HG02840 (cell line): ENCODE results near the gene ZNF281.
"Not testable (repeated sequence)": the region's sequence is repeated elsewhere in the genome, so short reads cannot be mapped to it uniquely, and the experiment has no call there.

Source experiments
- ATAC-seq: cut with Tn5 transposase; IDR thresholded peaks from one replicate; pipeline ENCODE4 v1.9.1; 2021; ENCODE audit warnings: mild to moderate bottlenecking, moderate library complexity, moderate number of reproducible peaks; ENCODE audit not compliant: unreplicated experiment, low FRiP score

Gene ZNF281, protein sequence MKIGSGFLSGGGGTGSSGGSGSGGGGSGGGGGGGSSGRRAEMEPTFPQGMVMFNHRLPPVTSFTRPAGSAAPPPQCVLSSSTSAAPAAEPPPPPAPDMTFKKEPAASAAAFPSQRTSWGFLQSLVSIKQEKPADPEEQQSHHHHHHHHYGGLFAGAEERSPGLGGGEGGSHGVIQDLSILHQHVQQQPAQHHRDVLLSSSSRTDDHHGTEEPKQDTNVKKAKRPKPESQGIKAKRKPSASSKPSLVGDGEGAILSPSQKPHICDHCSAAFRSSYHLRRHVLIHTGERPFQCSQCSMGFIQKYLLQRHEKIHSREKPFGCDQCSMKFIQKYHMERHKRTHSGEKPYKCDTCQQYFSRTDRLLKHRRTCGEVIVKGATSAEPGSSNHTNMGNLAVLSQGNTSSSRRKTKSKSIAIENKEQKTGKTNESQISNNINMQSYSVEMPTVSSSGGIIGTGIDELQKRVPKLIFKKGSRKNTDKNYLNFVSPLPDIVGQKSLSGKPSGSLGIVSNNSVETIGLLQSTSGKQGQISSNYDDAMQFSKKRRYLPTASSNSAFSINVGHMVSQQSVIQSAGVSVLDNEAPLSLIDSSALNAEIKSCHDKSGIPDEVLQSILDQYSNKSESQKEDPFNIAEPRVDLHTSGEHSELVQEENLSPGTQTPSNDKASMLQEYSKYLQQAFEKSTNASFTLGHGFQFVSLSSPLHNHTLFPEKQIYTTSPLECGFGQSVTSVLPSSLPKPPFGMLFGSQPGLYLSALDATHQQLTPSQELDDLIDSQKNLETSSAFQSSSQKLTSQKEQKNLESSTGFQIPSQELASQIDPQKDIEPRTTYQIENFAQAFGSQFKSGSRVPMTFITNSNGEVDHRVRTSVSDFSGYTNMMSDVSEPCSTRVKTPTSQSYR

DNA sequence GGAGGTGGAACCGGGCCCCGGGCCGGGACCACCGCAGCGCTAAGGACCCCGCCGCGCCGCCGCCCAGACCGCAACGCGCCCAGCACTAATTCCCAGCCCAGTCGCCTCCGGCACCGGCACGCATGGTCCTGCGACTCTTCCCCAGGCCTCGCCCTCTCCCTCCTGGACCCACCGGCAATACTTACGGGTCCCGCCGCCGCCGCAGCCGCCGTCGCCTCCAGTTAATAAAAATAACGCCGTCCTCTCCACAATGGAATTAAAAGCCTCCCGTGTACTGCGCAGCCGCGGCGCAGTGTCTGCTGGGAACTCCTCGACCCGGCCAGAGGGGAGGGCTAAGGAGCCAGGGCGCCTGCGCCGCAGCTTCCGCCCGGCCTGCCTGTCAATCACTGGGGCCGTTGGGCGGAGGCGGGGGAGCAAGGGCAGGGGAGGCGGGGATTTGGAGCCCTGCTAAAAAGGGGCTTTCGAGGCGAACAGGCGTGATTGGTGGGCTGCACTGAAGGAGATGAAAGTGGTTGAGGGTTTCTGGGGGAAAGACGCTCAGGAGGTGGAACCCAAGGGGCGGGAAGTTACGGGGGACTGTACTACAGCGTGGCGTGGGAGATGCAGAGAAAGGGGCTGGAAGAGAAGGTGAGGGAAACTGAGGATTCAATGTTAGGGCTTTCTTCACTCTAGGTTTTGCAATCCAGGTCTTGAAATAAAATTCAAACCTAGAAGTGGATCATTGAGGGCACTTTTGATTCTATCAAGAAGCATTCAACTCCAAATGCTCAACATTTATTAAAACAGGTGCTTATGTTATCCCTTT, at the start of gene ZNF281:
Gene ZNF281, minus strand, starts transcription at position 276 of the 805 bp plus-strand sequence. CDS start 331 bp downstream, outside the sequence.
- peak; percentile 83 for ATAC-seq

DNA sequence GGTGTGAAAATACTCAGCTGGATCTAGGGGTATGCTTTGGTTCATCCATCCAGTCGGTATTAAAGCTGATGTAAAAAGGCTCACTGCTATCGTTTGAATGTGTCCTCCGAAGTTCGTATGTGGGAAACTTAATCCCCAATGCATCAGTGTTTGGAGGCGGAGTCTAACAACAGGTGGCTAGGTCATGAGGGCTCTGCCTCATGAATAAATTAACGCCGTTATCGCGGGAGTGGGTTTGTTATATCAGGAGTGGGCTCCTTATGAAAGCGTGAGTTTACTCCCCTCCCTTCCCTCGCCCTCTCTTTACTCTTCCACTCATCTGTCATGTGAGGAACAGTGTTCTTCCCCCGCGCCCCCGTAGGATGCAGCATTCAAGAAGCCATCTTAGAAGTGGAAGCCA, 48.9 kb upstream of the ZNF281 start:
- no peak for ATAC-seq

DNA sequence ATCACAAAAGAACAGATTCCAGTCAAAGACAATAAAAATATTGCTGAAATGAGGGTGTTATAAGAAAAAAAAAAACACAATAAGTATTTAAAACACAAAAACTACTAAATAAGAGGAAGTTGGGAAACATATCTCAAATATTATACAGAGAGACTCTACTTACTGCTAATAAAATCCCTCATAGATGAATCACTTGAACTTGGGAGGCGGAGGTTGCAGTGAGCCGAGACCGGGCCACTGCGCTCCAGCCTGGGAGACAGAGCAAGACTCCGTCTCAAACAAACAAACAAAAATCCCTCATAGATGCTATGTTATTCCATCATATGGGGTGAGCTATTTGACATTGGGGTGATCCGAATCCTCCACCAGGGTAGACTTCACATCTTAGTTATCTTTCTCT, 48.0 kb upstream of the ZNF281 start:
- no peak for ATAC-seq

DNA sequence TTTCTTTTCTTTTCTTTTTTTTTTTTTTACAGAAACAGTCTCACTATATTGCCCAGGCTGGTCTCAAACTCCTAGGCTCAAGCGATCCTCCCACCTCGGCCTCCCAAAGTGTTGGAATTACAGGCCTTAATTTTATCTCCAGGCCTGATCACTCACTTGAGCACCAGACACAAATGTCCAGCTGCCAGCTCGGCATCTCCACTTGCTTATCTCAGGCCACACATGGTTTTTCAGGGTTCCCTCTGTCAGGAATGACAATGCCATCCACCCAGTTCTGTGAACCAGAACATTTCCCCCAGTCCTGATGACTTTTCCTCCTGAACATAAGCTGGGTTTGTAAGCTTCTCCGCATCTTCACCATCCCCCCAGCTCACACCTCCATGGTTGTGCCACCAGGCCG, 44.6 kb upstream of the ZNF281 start:
- no peak for ATAC-seq

DNA sequence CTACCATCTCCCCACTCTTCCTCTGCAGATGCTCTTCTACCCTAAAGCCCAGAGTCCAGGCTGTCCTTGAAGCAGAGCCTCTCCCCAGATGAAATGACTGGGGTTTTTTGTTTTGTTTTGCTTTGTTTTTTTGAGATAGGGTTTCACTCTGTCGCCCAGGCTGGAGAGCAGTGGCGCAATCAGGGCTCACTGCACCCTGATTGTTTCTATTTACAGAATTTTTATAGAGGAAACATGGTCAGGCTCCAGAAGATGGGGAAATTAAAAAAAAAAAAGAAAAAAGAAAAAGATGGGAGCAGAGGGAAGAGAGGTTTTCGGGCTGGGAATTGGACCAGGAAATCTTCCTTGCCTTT, 43.7 kb upstream of the ZNF281 start:
- ATAC-seq = no peak

DNA sequence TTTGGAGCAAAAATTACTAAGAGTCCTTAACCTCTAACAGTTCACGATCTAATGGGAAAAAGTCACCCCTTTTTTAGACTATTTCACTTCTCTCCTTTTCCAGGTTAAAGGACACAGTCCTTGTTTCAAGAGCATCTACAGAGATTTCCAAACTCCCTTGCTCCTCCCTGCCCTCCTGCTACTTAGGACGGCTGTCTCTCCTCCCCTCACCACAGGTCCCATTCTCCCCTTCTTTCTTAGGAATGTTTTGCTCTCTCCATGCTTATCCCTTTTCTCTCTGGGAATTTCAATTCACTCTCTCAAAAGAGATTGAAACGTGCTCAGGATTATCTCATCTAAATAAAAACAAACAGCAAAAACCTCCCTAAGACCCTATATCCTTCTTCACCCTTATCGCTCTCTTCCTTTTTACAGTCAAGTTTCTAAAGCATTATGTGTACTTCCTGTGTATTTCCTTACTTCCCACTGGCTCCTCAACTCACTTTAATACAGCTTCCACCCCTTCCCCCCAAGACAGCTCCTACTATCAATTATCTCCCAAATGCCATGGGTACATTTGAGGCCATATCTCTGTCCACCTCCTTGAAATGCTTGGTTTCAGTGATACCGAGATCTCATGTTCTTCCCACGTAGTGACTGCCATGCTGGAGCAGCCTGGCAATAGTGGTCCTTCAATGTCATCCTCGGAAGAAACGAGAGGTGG, 43.2 kb upstream of the ZNF281 start:
- no peak for ATAC-seq

DNA sequence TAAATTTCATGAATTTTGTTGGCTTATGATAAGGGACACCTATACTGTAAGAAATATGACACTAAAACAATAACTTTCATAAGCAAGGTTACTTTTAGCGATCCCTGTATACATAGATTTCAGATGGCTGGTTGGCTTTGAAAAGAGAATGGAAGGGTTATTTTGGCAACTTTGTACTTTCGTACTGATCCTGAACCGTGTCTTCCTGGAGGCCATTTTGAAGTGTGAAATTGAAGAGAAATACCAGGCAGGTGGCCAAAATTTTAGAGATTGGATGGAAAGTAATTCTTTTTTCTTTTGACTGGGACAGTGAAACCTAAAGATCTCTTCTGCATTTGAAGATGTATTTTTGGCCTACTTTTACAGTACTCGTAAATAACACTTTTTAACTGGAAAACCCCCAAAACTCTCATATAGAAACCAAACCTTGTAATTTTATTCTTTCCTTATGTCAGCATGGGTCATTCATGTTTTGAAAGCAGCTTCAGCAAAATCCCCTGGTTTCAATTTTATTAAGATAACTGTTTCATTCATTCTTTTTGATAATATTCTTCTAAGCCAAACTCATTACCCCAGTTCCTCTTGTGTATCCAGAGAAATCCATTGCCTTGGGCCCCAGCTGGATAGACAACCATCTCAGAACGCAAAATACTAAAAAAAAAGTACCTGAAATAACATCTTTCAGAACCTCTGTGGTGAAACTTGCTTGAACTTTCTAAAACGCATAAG, 38.4 kb upstream of the ZNF281 start:
- ATAC-seq = peak; percentile 95

DNA sequence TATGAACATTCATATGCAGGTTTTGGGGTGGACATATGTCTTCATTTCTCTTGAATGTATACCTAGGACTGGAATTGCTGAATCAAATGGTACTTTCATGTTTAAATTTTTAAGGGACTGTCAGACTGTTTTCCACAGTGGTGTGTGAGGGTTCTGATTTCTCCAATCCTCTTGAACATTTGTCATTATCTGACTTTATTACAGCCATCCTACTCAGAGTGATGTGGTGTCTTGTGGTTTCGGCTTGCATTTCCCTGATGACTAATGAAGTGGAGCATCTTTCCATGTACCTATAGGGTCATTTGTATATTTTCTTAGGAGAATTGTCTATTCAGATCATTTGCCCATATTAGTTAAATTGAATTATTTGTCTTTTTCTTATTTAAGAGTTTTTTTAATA, 35.4 kb upstream of the ZNF281 start:
- ATAC-seq = no peak

DNA sequence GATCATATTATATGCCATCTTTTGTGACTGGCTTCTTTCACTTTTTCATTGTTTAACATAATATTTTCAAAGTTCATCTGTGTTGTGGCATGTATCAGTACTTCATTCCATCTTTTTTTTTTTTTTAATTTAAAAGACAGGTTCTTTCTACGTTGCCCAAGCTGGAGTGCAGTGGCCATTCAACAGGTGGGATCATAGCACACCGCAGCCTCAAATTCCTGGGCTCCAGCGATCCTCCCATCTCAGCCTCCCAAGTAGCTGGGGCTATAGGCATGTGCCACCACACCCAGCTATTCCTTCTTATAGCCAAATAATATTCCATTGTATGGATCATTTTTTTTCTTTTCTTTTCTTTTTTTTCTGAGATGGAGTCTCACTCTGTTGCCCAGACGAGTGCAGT, 34.6 kb upstream of the ZNF281 start:
- no peak for ATAC-seq

DNA sequence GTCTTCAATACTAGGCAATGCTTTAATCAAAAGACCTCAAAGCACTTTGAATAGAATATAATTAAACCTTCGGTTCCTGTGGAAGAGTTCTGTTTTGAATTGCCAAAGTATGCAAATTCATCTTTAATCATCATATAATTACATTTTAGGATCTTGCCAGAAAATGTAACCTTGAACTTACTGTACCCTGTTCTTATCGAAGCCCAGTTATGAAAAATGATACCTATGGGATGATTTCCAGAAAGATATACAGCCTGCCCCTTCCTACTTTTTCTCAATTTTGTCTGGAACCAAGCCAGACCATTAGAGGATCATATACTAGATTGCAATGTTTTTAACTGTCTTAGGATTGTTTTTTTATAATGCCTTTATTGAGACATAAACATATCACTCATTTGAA, 34.0 kb upstream of the ZNF281 start:
- no peak for ATAC-seq

DNA sequence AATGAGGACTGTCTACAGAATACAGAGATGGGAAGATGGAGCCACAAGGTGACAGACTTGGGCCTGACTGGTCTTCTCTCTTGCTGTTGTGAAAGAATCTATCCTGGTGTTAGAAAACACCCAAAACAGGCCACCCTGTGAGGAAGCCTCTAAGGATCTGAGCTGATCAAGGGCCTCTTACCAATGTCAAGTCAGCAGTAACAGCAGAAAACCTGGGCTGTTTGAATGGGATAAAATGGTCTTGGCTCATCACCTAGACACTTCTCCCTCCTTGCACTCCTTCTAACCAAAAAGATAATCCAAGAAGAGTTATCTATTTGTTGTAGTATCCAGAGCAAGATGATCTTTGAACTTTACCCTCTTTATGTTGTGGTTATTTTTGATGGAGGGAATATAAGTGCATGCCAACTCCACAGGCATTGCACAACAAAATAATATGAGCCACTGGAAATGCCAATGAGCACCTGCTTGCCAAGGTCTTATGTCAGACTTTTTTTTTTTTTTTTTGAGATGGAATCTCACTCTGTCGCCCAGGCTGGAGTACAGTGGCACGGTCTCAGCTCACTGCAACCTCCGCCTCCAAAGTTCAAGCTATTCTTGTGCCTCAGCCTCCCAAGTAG, 32.8 kb upstream of the ZNF281 start:
- ATAC-seq = no peak

DNA sequence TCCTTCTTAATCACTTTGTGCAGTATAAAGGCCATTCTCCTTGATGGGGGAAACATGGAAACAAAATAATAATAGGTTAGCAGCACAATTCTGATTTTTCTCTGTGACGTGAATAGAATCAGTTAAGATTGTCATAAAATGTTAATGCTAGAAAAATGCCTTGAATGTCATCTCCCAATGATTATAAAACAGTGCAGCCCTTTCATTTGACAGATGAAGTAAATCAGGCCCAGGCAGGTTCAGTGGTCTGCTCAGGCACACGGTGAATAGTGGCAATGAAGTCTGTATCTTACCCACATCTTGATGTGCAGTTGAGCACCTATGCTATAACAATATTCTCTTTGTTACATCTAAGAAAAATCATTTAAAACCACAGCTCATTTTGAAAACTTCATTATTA, 32.2 kb upstream of the ZNF281 start:
- no peak for ATAC-seq

DNA sequence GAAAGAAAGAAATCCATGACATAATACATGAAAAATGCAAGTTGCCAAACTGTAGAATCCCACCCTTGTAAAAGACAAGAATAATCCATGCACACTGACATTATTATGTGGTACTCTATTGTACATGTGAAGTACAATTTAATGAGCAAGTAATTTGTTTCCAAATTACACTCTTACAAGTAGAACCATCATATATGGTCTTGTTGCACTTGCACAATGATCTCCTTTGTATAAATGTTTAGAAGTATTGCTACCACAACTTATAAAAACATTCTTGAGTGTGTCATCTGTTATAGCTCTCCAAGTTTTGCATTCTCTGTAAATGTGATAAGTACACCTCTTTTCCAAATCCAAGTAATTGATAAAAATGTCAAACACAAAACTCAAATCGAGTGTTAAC, 29.1 kb upstream of the ZNF281 start:
- ATAC-seq = no peak

DNA sequence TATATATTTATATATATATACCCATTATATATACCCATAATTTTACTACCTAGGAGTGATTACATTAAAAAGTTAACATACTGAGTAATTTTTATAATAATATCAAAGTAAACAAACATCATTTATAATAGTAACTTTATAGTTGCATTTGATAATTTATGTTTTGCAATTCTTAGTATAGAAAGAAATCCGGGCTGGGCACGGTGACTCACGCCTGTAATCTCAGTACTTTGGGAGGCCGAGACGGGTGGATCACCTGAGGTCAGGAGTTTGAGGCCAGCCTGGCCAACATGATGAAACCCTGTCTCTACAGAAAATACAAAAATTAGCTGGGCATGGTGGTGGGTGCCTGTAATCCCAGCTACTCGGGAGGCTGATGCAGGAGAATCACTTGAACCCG, 28.6 kb upstream of the ZNF281 start:
- not testable (repeated sequence) for ATAC-seq

DNA sequence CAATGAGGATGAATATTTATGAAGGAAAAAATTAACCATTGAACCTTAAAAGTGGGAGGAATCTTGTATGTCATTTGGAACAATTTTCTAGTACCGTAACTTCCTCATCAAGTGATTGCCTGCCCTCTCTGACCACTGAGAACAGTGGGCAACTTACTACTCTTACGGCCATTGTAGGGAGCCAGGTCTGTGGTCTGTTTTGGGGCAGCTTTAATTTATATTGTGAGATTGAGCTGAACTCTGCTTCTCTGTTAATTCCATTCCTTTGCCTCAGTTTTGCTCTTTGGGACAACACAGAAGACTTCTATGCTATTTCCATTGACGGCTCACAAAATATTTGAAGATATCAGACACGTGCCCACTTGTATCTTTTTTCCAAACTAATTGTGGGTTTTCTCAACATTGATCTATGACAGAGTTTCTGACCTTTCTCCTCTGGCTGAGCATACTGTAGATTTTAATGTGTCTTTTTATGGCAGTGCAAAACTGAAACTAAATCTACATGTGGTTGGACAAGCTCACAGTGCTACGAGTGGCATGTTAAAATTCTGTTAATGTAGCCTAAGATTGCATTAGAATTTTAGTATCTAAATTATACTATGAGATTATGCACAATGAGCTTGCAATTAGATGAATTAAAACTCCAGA, 27.8 kb upstream of the ZNF281 start:
- ATAC-seq = peak; percentile 71

DNA sequence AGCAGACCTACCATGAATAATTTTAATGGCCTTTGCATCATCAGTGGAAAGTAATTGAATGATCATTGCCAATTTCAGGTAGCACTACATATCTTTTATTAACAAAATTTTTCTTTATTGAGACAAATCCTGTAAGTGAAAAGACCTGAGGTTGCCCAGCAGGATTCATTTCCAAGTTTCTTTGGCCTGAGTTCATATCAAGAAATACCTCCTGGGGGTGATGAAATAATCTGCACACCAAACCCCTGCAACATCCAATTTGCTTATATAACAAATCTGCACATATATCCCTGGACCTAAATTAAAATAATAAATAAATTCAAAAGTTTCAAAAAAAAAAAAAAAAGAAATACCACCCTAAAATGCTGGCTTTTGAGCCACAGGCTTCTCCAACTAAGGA, 27.3 kb upstream of the ZNF281 start:
- no peak for ATAC-seq

DNA sequence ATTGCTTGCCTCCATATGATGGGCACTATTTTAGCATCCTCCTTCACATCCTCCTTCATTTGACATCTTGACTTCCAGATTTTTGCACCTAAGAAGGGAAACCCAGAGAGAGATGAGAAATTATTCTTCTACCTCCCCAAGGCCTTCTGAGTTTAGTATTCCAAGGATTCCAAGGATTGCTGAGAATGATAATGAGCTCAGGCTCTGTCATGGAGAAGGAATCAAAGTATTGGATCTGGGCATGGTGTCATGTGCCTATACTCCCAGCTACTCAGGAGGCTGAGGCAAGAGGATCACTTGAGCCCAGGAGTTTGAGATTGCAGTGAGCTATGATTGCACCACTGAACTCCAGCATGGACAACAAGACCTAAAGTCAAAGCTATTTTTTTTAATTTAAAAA, 26.6 kb upstream of the ZNF281 start:
- ATAC-seq = no peak

DNA sequence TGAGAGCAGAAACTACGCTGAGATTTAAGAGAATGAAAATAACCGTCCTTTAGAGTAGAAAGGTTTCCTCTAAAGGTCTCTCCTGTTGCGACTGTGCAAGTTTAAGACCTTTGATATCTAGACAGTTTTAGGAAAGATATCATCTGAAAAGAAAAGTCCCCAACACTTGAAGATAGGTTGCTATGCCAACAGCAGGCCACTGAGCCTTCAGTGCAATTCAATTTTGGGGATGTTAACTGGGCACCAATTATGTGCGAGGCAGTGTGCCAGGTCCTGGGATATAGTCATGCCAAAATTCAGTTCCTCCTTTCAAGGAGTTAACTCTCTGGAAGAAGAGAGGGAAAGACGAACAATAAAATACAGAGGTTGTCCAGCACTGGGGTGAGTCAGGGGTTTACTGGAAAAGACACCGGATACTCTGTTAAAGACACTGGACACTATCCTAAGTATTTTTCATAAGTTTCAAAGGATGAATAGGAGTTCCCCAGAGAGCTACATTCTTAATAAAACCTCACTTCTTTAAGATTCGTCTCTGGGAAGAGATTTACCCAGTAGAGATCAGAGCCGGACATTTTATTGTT, 25.5 kb upstream of the ZNF281 start:
- ATAC-seq = no peak
